BJ (cell line): Measurements from ENCODE around the gene NOL12. TPM values are rescaled to one million over a fixed set of nuclear protein-coding genes. Genes with fewer than 3 reads are reported as not detected.

Source experiments
- CTCF ChIA-PET: fragments of 350-600 bp; formaldehyde crosslinking; extraction: SDS; loops from one replicate; lab custom pipeline; 2021; ENCODE audit warnings: antibody characterized with exemption, inconsistent platforms; lab: Yijun Ruan, JAX
- POLR2A ChIA-PET: fragments of 300-600 bp; sonication (Branson Sonifier 250); formaldehyde crosslinking; extraction: SDS; loops from one replicate; lab custom pipeline; 2021; ENCODE audit warnings: antibody characterized with exemption; lab: Charles Lee
- DNase-seq: peaks from one replicate; pipeline ENCODE4 v3.0.0-alpha.2; 2011; ENCODE audit warnings: low read depth
- H3K27me3 ChIP-seq: 2 replicates; pipeline ENCODE4 v1.6.0; 2011; ENCODE audit warnings: low read length; ENCODE audit not compliant: control insufficient read depth, insufficient read depth
- H3K36me3 ChIP-seq: 2 replicates; pipeline ENCODE4 v1.5.1; 2011; ENCODE audit warnings: low read length; ENCODE audit not compliant: control insufficient read depth, insufficient read depth
- H3K4me3 ChIP-seq: 2 replicates; pipeline ENCODE4 v1.5.1; 2011; ENCODE audit warnings: low read depth, mild to moderate bottlenecking, control low read depth, low read length
- polyA plus RNA-seq: library from polyadenylated mRNA; depleted of rRNA; stranded (reverse); fragments of >200 nt; gene quantifications from 2 replicates; pipeline ENCODE4 v1.2.3, GENCODE V29; 2011
- TF ChIP-seq, protein P1 (sequence below): IDR thresholded peaks from 2 replicates; pipeline ENCODE4 v1.5.1; 2011; ENCODE audit warnings: low read depth, mild to moderate bottlenecking, control low read depth, inconsistent platforms, low read length, moderate library complexity; ENCODE audit not compliant: insufficient read depth

The NOL12 gene
- polyA plus RNA-seq, 1 experiment = 16.5 TPM

DNA sequence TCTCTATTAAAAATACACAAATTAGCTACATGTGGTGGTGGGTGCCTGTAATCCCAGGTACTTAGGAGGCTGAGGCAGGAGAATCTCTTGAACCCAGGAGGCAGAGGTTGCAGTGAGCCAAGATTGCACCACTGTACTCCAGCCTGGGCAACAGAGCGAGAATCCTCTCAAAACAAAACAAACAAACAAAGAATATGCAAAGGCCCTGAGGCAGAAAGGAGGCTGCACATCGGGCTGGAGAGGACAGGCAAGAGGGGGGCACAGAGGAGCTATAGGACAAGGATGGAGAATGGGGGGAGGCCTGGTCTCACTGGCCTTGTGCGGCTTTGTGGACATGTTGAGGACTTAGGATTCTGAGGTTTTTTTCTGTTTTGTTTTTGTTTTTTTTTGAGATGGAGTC lies 19.1 kb downstream of the NOL12 start:
- no peak overlapping the region for H3K4me3 ChIP-seq
- H3K27me3 ChIP-seq = no peaks in the 10 kb centered on the region
- ChIA-PET CTCF (no interaction called here), POLR2A (no interaction called here)
- TF ChIP-seq, protein P1, sequence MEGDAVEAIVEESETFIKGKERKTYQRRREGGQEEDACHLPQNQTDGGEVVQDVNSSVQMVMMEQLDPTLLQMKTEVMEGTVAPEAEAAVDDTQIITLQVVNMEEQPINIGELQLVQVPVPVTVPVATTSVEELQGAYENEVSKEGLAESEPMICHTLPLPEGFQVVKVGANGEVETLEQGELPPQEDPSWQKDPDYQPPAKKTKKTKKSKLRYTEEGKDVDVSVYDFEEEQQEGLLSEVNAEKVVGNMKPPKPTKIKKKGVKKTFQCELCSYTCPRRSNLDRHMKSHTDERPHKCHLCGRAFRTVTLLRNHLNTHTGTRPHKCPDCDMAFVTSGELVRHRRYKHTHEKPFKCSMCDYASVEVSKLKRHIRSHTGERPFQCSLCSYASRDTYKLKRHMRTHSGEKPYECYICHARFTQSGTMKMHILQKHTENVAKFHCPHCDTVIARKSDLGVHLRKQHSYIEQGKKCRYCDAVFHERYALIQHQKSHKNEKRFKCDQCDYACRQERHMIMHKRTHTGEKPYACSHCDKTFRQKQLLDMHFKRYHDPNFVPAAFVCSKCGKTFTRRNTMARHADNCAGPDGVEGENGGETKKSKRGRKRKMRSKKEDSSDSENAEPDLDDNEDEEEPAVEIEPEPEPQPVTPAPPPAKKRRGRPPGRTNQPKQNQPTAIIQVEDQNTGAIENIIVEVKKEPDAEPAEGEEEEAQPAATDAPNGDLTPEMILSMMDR = no peak
- no peaks in the 10 kb centered on the region for H3K36me3 ChIP-seq
- DNase-seq = no peak

GRCh38 chr22:37708580-37709444 lies 22.7 kb downstream of the NOL12 start:
- Histone ChIP-seq H3K27me3 (no peaks in the 10 kb centered on the region), H3K36me3 (no peaks in the 10 kb centered on the region), H3K4me3 (no peak overlapping the region)
- TF ChIP-seq, protein P1 = no peak
- CTCF ChIA-PET = no interaction called here
- POLR2A ChIA-PET = no interaction called here
- DNase-seq = no peak

GRCh38 chr22:37709445-37709765 lies 23.3 kb downstream of the NOL12 start:
- ChIA-PET POLR2A (no interaction called here), CTCF (no interaction called here)
- Histone ChIP-seq H3K27me3 (no peaks in the 10 kb centered on the region), H3K4me3 (no peak overlapping the region), H3K36me3 (no peaks in the 10 kb centered on the region)
- TF ChIP-seq, protein P1 = no peak
- no peak for DNase-seq

GRCh38 chr22:37710675-37711074 lies 24.5 kb downstream of the NOL12 start:
- TF ChIP-seq, protein P1 = no peak
- Histone ChIP-seq H3K27me3 (no peaks in the 10 kb centered on the region), H3K4me3 (no peak overlapping the region), H3K36me3 (no peaks in the 10 kb centered on the region)
- POLR2A ChIA-PET = no interaction called here
- DNase-seq = no peak
- CTCF ChIA-PET = no interaction called here

DNA sequence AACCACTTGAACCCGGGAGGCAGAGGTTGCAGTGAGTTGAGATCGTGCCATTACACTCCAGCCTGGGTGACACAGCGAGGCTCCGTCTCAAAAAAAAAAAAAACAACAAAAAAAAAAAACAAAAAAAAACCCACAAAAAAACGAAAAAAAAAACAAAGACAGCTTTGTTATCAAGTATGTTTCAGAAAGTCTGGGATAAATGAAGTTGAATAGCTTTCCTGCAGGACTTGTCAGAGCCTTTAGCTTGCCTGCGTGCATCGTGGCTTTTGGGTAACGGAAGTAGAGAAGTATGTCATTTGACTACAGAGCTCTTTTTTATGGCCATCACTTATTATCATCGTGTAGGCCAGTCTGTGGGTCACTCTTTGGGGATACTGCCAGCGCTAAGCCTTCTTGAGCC lies 25.3 kb downstream of the NOL12 start:
- ChIA-PET CTCF (interaction anchor here (0.9 to 1.4 kb wide), 2 partner anchors 16 to 69 kb away, joined by 3 read pairs; no protein-coding TSS in a partner anchor), POLR2A (interaction anchor here (0.6 kb wide), 1 partner anchor 77 kb away, joined by 3 read pairs; no protein-coding TSS in a partner anchor)
- Histone ChIP-seq H3K27me3 (no peaks in the 10 kb centered on the region), H3K36me3 (no peaks in the 10 kb centered on the region), H3K4me3 (no peak overlapping the region)
- no peak for DNase-seq
- TF ChIP-seq, protein P1 = no peak
